ENCODE data around the gene BEST3.

- no peak for TF ChIP-seq CTCF (IDR thresholded peaks at IDR 0.05)
- no peak for TF ChIP-seq POLR2A (IDR thresholded peaks at IDR 0.05)
These were observed 41.5 kb downstream of the BEST3 start for GRCh38 chr12:69657376-69658137.
